Pancreas (tissue), 10 donors: ENCODE results near the gene SIAH3. TPM values are rescaled to one million over a fixed set of nuclear protein-coding genes. Genes with fewer than 3 reads are reported as not detected.

ENCODE experiments used
- ATAC-seq, 4 donors: fragments of 200-7000 bp; cut with Tn5 transposase; one replicate each; pipeline versions ENCODE4 v1.8.0 to v1.9.1; 2020; ENCODE audit warnings: mild to moderate bottlenecking in 4 of 4, moderate library complexity in 4 of 4
- DNase-seq, 6 donors: peaks; one replicate each; pipeline ENCODE4 v3.0.0-alpha.2; 2020
- FAIRE-seq: peaks from 2 replicates; lab custom pipeline; 2012; peaks lifted over from hg19 to GRCh38; lab: Jason Lieb, UNC
- H3K27ac ChIP-seq, 4 donors: fragments of 200-600 bp; sonication (generic); 1 replicate in 3 of 4; 2 replicates in 1 of 4; pipeline versions ENCODE4 v1.5.0 to v1.8.0; 2020
- H3K27me3 ChIP-seq, 4 donors: fragments of 200-600 bp; one replicate each; pipeline ENCODE4 v1.8.0; 2021
- H3K36me3 ChIP-seq, 3 donors: fragments of 200-600 bp; sonication (generic) in 1 of 3; one replicate each; pipeline versions ENCODE4 v1.5.0 to v1.8.0; 2020 to 2021
- H3K4me1 ChIP-seq, 3 donors: fragments of 200-600 bp; one replicate each; pipeline ENCODE4 v1.8.0; 2021
- H3K4me3 ChIP-seq, 4 donors: fragments of 200-600 bp; sonication (generic) in 2 of 4; one replicate each; pipeline versions ENCODE4 v1.5.0 to v1.8.0; 2020 to 2021
- H3K9me3 ChIP-seq, 4 donors: fragments of 200-600 bp; one replicate each; pipeline ENCODE4 v1.8.0; 2021
- CTCF ChIP-seq, 4 donors: fragments of 200-600 bp; sonication (generic) in 3 of 4; IDR thresholded peaks; one replicate each; pipeline versions ENCODE4 v1.5.0 to v1.8.0; 2021; ENCODE audit warnings: antibody characterized with exemption in 4 of 4
- WGBS, 2 donors: extraction: QIAGEN DNeasy Blood & Tissue Kit; methylation state at CpG; one replicate each; pipeline ENCODE4 v1.1.7; 2013; 5-methylcytosine and 5-hydroxymethylcytosine counted together
- intact Hi-C, 3 donors: fragments of 100-400 bp; cut with DNase I; formaldehyde crosslinking; loops; one replicate each; pipeline versions ENCODE4 v1.11.1 to v1.14.2; 2022
- polyA plus RNA-seq, 2 donors: library from polyadenylated mRNA; stranded (reverse); fragments of 200-250 nt; gene quantifications; one replicate each; pipeline ENCODE4 v1.2.3, GENCODE V29; 2013
- total RNA-seq, 6 donors: library from RNA; stranded (reverse); fragmentation: NEBNext Ultra II Directional in 4 of 6; extraction: Animal tissue kit (Norgen Biotek cat#: 25700) in 4 of 6; gene quantifications; one replicate each; pipeline versions ENCODE4 v1.2.1 to v1.2.4, GENCODE V29; 2021 to 2023
- donor health status: healthy with polysubstance abuse.
- donor health status: DM: no; HTN: no; CAD: no; lungs with moderate emphysema.
- donor health status: DM: no; HTN: no; CAD: no.
- donor health status: control.
- donor health status: control.
- donor health status: Bipolar disorder and iron deficiency.
- donor health status: DM: yes; HTN: yes; CAD: no.
- donor health status: DM: no; HTN: no; CAD: no.
- donor health status: DM: no; HTN: no; CAD: no.
- donor health status: DM: yes; HTN: yes; CAD: no.

SIAH3 gene
- total and polyA plus RNA-seq, 8 donors, result 0.03 TPM; not detected in 7

GRCh38 chr13:45847554-45848224 lies 3.9 kb downstream of the SIAH3 start:
- Histone ChIP-seq H3K4me3 (no peak overlapping the region), H3K27ac (no peak overlapping the region), H3K4me1 (no peaks in the 10 kb centered on the region), H3K27me3 (peaks cover 0 to 9% (median 1%) of the 10 kb centered on the region in 4 donors), H3K9me3 (no peaks in the 10 kb centered on the region), H3K36me3 (no peaks in the 10 kb centered on the region)
- TF ChIP-seq CTCF (IDR thresholded peaks at IDR 0.05), result no peak
- WGBS, 2 donors, result 42 to 43% methylated on average over 13 of the region's 13 CpGs
- FAIRE-seq (no peak), DNase-seq (peak in 1 of 6 donors; percentile 38), ATAC-seq (peak in 3 of 4 donors; percentile 17 to 71 (median 68))
- intact Hi-C loops, result no loop called here

- H3K27me3 ChIP-seq, result peaks cover 0 to 9% (median 1%) of the 10 kb centered on the region in 4 donors
- no peaks in the 10 kb centered on the region for H3K9me3 ChIP-seq
- H3K27ac ChIP-seq, result no peak overlapping the region
- no peak for ATAC-seq
- TF ChIP-seq CTCF (IDR thresholded peaks at IDR 0.05), result no peak
- intact Hi-C loops, result no loop called here
- FAIRE-seq, result no peak
- H3K4me1 ChIP-seq, result no peaks in the 10 kb centered on the region
- H3K36me3 ChIP-seq, result no peaks in the 10 kb centered on the region
- DNase-seq, result no peak
- no peak overlapping the region for H3K4me3 ChIP-seq
- 79 to 88% methylated on average over 8 of the region's 8 CpGs for WGBS, 2 donors
Observed at GRCh38 chr13:45846681-45847080, 4.9 kb downstream of the SIAH3 start.

- ATAC-seq, result no peak
- H3K4me3 ChIP-seq, result no peak overlapping the region
- DNase-seq, result no peak
- FAIRE-seq, result no peak
- H3K9me3 ChIP-seq, result no peaks in the 10 kb centered on the region
- intact Hi-C loops, result no loop called here
- H3K27ac ChIP-seq, result no peak overlapping the region
- 64 to 72% methylated on average over 12 of the region's 12 CpGs for WGBS, 2 donors
- no peaks in the 10 kb centered on the region for H3K4me1 ChIP-seq
- TF ChIP-seq CTCF (IDR thresholded peaks at IDR 0.05), result no peak
- no peaks in the 10 kb centered on the region for H3K27me3 ChIP-seq
- no peaks in the 10 kb centered on the region for H3K36me3 ChIP-seq
Observed at GRCh38 chr13:45838171-45838745, 13.3 kb downstream of the SIAH3 start.

- H3K9me3 ChIP-seq, result no peaks in the 10 kb centered on the region
- DNase-seq (no peak), ATAC-seq (no peak), FAIRE-seq (no peak)
- no peaks in the 10 kb centered on the region for H3K4me1 ChIP-seq
- H3K36me3 ChIP-seq, result no peaks in the 10 kb centered on the region
- H3K27me3 ChIP-seq, result no peaks in the 10 kb centered on the region
- no peak for TF ChIP-seq CTCF (IDR thresholded peaks at IDR 0.05)
- no peak overlapping the region for H3K4me3 ChIP-seq
- intact Hi-C loops, result no loop called here
- 32 to 60% methylated on average over 1 of the region's 1 CpG for WGBS, 2 donors
- H3K27ac ChIP-seq, result no peak overlapping the region
Observed at GRCh38 chr13:45837111-45837510, 14.4 kb downstream of the SIAH3 start.

- ATAC-seq, result no peak
- H3K36me3 ChIP-seq, result no peaks in the 10 kb centered on the region
- H3K9me3 ChIP-seq, result no peaks in the 10 kb centered on the region
- FAIRE-seq, result no peak
- WGBS, 2 donors, result 72 to 81% methylated on average over 7 of the region's 7 CpGs
- no peaks in the 10 kb centered on the region for H3K27me3 ChIP-seq
- no peak overlapping the region for H3K4me3 ChIP-seq
- H3K27ac ChIP-seq, result no peak overlapping the region
- no peaks in the 10 kb centered on the region for H3K4me1 ChIP-seq
- intact Hi-C loops, result no loop called here
- TF ChIP-seq CTCF (IDR thresholded peaks at IDR 0.05), result no peak
- no peak for DNase-seq
Observed at GRCh38 chr13:45834411-45834994, 17.1 kb downstream of the SIAH3 start.
